Fibroblast of villous mesenchyme (primary cell): ENCODE data around the gene SIX5. TPM values are rescaled to one million over a fixed set of nuclear protein-coding genes. Genes with fewer than 3 reads are reported as not detected.

ENCODE experiments used
- DNase-seq: peaks from one replicate; pipeline ENCODE4 v3.0.0-alpha.2; 2010; ENCODE audit warnings: low read depth
- H3K4me3 ChIP-seq: 2 replicates; pipeline ENCODE4 v1.5.1; 2011; ENCODE audit warnings: low read depth, mild to moderate bottlenecking, low read length
- CTCF ChIP-seq: IDR thresholded peaks from 2 replicates; pipeline ENCODE4 v1.5.1; 2012; ENCODE audit warnings: low read depth, mild to moderate bottlenecking, low read length; ENCODE audit not compliant: insufficient read depth
- total RNA-seq: library from RNA; depleted of rRNA; stranded (reverse); fragments of >200 nt; gene quantifications from 2 replicates; pipeline ENCODE4 v1.2.3, GENCODE V29; 2012

Gene SIX5
- total RNA-seq, 1 donor = 8.6 TPM

GRCh38 chr19:45785781-45786532 is 16.9 kb upstream of the SIX5 start:
- DNase-seq = no peak
- TF ChIP-seq CTCF = no peak
- H3K4me3 ChIP-seq = no peak overlapping the region

GRCh38 chr19:45785097-45785496 is 16.0 kb upstream of the SIX5 start:
- no peak overlapping the region for H3K4me3 ChIP-seq
- no peak for TF ChIP-seq CTCF
- no peak for DNase-seq

- no peak overlapping the region for H3K4me3 ChIP-seq
- TF ChIP-seq CTCF = no peak
- no peak for DNase-seq
These were observed 15.0 kb upstream of the SIX5 start for GRCh38 chr19:45784096-45784495.

GRCh38 chr19:45782820-45783785 is 14.1 kb upstream of the SIX5 start:
- H3K4me3 ChIP-seq = peak overlapping the region; percentile 71
- DNase-seq = peak; percentile 86
- TF ChIP-seq CTCF = no peak

GRCh38 chr19:45782162-45782691 is 13.2 kb upstream of the SIX5 start, which contains the start of gene DMPK:
DMPK (minus strand) TSS chr19:45782490; CDS start chr19:45782352, 138 bp downstream.
- peak; percentile 52 for DNase-seq
- no peak for TF ChIP-seq CTCF
- H3K4me3 ChIP-seq = peak within 1 kb of the TSS; percentile 71

- DNase-seq = peak; percentile 21
- no peak for TF ChIP-seq CTCF
- peak overlapping the region; percentile 71 for H3K4me3 ChIP-seq
These were observed 12.4 kb upstream of the SIX5 start for GRCh38 chr19:45781214-45782161.
